Measurements from ENCODE around the gene CAPN10.
"Not testable (repeated sequence)": the region's sequence is repeated elsewhere in the genome, so short reads cannot be mapped to it uniquely, and the experiment has no call there.

The CAPN10 gene, protein sequence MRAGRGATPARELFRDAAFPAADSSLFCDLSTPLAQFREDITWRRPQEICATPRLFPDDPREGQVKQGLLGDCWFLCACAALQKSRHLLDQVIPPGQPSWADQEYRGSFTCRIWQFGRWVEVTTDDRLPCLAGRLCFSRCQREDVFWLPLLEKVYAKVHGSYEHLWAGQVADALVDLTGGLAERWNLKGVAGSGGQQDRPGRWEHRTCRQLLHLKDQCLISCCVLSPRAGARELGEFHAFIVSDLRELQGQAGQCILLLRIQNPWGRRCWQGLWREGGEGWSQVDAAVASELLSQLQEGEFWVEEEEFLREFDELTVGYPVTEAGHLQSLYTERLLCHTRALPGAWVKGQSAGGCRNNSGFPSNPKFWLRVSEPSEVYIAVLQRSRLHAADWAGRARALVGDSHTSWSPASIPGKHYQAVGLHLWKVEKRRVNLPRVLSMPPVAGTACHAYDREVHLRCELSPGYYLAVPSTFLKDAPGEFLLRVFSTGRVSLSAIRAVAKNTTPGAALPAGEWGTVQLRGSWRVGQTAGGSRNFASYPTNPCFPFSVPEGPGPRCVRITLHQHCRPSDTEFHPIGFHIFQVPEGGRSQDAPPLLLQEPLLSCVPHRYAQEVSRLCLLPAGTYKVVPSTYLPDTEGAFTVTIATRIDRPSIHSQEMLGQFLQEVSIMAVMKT

DNA sequence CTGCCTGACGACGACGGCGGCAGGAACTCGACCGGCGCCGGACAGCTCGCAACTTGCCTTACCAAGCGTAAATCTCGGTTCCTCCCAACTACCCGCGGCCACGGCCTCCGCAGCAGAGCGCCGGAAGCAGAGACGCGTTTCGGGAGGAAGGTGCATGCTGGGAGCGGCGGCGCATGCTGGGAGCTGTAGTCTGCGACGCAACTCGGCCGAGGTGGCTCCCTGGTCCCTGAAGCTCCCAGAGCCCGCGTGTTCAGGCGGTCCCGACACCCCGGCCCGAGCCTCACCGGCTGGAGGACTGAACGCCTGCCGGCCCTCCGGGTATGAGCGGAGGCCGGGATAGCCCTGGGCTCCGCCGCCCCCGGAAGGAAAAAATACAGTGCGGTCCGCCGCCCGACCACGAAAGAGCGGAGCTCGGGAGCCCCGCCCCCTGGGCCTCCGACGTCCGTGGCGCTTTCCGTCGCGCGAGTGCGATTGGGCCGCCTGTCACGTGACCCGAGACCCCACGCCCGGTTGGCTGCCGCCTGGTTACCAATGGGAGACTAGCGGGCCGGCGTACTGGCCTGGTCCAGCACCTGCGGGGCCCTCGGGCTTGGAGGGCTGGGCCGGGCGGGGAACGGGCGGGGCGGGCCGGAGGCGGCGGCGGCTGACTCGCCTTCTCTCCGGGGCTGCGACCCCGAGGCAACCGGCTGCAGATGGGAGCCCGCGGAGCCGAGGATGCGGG lies at the start of gene CAPN10:
Gene CAPN10 (plus strand): TSS at position 537 of the 721 bp plus-strand sequence. CDS start 178 bp downstream, at position 715.
- peak; percentile 99 for DNase-seq (ENCODE audit: low spot score)

DNA sequence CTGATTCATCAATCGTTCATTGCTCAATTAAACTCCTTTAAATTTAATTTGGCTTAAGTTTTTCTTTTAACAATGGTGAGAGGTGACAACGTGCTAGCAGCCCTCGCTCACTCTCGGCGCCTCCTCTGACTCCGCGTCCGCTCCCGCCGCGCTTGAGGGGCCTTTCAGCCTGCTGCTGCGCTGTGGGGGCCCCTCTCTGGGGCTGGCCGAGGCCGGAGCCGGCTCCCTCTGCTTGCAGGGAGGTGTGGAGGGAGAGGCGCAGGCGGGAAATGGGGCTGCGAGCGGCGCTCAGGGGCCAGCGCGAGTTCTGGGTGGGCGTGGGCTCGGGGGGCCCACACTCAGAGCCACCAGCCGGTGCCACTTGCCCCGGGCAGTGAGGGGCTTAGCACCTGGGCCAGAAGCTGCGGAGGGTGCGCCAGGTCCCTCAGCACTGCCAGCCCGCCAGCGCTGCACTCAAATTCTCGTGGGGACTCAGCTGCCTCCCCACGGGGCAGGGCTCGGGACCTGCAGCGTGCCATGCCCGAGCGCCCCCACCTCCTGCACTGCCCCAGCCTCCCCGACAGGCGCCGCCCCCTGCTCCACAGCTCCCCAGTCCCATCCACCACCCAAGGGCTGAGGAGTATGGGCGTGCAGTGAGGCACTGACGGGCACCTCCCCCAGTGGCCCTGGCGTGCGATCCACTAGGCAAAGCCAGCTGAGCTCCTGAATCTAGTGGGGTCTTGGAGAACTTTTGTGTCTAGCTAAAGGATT lies 48.3 kb upstream of the CAPN10 start:
- DNase-seq (ENCODE audit: low spot score): no peak

DNA sequence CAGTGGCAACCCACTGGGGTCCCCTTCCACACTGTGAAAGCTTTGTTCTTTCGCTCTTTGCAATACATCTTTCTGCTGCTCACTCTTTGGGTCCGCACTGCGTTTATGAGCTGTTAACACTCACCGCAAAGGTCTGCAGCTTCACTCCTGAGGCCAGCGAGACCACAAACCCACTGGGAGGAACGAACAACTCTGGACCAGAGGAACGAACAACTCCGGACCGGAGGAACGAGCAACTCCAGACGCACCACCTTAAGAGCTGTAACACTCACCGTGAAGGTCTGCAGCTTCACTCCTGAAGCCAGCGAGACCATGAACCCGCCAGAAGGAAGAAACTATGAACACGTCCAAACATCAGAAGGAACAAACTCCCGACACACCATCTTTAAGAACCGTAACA lies 47.4 kb upstream of the CAPN10 start:
- not testable (repeated sequence) for DNase-seq (ENCODE audit: low spot score)

DNA sequence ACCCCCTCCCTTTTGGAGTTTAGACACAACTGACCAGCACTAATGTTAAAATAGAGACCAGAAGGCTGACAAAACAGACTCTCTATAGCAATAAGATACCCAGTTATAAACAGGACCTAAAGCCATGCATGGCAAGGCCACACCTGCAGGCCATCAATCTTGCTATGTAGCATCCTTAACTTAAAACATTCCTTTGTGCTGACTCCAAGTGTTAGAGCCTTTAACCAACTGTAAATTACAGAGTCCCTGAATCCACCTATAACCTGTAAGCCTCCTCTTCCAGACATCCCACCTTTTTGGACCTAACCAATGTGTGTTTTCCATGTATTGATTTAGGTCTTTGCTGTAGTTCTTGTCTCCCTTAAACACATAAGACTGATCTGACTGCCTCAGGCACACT lies 46.6 kb upstream of the CAPN10 start:
- DNase-seq (ENCODE audit: low spot score): no peak

DNA sequence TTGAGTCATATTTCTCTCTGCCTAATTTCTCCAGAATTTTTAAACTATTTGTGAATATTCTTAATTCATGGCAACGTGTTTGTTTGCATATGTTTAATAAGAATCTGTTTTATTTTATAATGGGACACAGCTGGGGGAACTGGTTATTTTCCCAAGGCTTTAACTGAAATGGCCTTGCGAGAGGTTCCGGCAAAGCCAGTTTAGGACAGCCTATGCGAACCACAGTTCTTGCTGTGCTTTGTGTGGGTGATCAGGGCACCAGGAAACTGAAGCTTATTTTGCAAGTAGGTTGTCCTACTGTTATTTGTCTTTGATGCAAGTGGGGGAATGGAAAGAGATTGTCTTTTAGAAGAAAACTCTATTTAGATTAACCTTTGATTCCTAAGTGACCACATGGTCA lies 35.2 kb upstream of the CAPN10 start:
- no peak for DNase-seq (ENCODE audit: low spot score)

DNA sequence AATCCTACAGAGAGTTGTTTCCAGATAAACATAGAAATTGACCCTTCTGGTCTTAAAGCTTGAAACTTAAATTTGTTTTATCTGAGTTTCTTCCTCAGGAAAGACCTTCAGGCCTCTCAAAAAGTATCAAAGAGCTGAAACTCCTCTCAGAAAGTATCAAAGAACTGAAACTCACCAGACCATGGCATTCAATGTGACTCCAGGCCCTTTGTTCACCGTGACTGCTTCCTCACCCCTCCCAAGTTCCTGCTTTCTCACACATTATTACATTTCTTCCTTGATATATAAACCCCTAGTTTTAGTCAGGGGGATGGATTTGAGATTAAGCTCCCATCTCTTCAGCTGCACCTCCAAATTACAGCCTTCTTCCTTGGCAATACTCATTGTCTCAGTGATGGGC lies 34.7 kb upstream of the CAPN10 start:
- no peak for DNase-seq (ENCODE audit: low spot score)

DNA sequence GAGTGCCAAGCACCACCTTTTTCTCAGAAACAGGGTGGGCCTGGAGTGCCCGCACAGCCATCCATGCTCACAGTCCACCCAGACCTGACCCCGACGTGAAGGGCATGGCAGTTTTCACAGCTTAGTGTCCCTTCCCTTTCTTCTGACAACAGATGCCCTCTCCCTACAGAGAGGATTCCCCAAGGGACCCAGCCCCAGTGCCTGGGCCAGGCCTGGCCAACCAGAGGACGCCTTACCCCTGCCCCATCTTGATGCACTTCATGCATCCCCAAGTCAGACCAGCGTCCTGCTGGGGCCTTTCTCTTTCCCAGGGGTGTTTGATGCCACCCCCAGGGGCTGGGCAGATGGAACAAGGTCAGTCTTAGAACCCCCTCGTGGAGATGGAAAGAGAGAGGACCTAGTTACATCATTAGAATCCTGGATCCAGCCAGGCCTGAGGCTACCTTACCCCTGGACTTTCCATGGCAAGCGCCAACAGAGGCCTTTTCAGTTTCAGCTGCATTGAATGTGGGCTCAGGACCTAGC lies 32.5 kb upstream of the CAPN10 start:
- DNase-seq (ENCODE audit: low spot score): no peak

DNA sequence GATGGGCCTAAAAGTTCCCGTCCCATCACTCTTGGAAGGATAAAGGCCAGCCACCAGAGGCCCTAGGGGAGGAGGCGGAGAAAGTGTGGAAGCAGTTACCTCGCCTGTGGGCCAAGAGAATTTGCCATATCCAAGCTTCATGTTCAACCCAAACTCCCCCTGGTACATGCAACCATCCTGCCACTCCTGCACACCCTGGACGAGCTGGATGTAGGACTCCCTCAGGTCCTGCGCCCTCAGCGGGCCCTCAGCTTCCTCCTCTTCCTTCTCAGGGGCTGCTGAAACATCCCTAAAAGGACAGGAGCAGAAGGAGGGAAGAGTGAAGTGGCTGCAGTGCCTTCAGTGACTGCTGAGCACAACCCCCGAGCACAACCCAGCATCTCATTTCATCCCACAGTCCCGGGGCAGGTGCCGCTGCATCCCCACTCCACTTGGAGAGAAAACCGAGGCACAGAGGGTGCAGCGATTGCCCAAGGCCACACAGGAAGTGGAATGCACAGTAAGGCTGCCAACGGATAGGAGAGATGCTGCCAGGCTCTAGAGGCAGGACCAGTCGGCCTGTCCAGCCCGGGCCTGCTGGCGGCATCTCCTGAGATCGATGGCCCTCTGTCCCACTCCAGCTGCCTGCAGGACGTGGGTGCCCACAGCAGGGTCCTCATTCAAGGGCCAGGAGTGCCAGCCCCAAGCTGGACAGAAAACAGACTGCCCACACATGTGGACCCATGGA lies 31.6 kb upstream of the CAPN10 start:
- DNase-seq (ENCODE audit: low spot score): no peak

DNA sequence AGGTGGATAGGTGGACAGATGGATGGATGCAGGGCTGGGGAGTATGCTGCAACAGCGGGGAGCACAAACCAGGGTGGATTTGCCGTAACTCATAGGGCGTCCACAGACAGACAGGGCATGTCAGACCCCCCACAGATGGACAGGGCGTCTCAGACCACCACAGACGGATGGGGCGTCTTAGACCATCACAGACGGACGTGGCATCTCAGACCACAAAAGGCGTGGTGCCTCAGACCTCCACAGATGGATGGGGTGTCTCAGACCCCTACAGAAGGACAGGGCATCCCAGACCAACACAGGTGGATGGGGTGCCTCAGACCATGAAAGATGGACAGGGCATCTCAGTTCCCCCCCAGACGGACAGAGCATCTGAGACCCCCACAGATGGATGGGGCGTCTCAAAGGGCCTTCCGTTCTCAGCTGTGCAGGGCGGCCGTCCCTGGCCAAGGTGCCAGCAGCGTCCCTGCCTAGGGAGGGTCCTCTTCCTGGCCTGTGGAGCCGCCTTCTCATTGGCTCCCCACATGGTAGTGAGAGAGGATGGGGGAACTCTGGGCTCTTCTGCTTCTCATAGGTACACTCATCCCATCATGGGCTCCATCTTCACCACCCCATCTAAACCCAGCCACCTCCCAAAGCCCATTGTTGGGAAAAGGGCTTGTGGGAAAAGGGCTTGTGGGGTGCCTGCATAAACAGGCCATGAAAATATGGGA lies 30.8 kb upstream of the CAPN10 start:
- peak; percentile 4 for DNase-seq (ENCODE audit: low spot score)

DNA sequence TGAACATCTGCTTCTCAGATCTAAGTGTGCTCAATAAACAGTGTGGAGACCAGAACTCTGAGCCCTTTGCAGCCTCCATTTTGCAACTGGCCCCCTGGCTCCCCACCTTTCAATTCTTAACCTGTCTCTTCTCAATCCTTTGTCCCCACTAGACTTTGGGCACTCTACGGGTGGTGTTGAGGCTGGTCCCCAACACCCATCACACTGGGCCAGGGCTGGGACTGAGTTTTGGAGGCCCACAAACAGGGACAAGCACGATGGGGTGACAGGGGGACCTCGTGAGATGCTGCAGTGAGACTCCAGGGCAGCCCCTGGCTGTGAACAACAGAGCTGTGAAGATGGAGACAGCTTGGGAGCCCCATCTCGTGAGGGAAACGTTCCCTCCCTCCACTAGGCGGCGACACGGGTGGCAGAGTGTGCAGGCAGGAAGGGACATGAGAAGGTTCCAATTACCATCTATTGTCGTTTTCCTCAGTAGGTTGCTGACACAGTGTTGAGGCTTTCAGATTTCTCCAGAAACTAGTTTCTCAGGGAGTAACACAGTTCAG lies 29.9 kb upstream of the CAPN10 start:
- DNase-seq (ENCODE audit: low spot score): peak; percentile 75

DNA sequence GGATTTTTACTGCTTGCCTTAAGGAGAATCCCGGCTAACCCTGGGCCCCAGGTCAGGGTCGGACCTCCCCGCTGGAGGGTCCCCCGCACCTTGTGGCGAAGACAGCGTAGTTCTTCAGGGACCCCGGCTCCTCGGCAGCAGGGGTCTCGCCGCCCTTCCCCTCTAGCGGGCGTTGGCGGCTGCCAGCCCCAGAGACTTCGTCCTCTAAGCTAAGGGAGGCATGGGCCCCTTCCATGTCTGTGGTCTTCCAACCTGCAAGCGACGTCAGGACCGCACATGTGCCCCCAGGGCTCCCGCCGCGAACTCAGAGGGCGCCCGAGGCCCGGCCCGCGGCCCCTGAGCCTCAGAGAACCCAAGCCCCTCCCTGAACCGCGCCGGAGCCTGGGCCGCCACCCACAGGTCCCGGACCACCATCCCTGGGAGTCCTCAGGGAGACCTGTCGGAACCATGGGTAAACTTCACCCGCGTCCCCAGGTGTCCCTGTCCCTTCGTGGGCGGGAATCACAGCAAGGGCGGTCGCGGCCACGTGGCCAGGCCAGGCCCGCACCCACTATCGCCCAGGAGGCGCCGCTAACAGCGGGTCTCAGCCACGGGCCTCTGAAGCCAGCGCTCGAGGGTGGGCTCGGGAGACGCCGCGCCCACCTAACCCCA lies 29.3 kb upstream of the CAPN10 start:
- DNase-seq (ENCODE audit: low spot score): no peak

DNA sequence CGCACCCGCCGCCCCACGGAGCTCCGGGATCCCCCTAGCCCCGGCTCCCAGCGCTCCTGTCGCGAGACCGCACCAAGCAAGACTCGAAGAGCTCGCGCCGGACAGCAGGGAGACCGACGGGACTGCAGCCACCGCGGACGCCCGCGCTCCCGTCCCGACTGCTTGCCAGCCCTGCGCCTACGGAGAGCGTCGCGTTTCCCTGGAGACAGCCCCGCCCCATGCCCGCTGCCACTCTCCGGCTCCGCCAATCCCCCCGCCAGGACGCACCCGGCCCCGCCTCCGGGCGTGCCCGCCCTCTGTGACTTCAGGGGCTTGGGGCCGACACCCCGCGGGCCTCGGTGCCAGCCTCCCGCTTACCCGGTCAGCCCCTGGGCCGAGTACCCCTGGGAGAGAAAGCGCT lies 28.7 kb upstream of the CAPN10 start, which contains the start of gene ANKMY1:
Gene ANKMY1 (minus strand): TSS at position 181 of the 400 bp plus-strand sequence. CDS start 653 bp downstream, outside the sequence.
- peak; percentile 96 for DNase-seq (ENCODE audit: low spot score)

DNA sequence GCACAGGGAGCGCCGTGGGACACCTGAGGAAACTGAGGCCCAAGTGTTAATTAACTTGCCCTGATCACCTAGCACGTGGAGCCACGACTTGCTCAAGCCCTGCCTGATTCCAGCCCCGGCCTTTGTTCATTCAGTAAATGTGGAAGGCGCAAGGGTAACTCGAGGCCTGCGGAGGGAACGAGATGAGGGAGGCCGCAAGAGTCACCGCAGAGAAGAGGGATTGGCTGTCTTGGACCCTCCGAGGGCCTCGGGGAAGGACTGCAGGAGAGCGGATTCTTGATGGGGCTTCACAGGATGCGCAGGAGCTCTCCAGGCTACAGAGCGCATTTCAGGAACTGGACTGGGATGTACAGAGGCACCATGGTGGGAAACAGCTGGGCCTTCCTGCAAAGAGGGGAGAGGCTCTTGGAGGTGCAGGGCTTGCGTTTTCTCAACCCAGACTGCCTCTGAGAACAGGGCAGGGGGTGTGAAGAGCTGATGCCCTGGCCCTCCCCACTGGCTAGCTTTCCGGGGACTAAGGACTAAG lies 28.2 kb upstream of the CAPN10 start:
- DNase-seq (ENCODE audit: low spot score): no peak

DNA sequence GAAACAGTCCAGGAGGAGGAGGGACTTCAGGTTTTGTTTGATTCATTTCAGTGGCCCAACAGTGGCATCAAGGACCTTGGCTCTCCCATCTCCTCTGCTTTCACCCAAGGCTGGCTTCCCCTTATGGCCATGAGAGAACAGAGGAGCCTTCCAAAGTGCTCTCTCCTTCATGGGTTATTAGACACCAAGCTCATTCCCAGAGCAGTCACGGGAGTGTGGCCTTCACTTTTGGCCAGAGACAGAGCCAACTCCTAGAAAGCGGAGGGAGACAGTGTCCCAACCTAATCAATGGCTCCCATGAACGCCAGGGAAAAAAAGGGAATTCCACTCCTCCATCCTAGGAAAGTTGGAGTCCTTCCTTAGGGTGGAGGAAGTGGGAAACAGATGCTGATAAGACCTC lies 27.2 kb upstream of the CAPN10 start:
- DNase-seq (ENCODE audit: low spot score): no peak

DNA sequence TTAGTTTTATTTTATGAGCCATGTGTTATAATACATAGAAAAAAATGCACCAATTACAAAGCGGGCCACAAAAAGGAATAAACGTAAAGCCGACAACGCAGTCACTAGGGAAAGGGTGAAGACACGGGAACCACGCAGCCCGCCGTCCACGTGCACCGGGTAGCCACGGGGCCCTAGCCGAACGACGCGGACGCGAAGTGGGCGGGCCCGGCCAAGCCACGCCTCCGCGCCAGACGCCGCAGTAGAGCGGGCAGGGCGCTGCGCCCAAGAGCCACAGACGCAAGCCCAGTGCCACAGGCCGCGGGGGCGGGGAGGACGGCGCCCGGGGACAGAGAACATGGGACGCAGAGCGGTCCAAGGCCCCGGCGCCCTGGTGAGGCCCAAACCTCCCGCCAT lies 26.5 kb upstream of the CAPN10 start, which contains the start of gene DUSP28:
Gene DUSP28 (plus strand): TSS at position 274 of the 396 bp plus-strand sequence. CDS start 328 bp downstream, outside the sequence.
- DNase-seq (ENCODE audit: low spot score): peak; percentile 96

DNA sequence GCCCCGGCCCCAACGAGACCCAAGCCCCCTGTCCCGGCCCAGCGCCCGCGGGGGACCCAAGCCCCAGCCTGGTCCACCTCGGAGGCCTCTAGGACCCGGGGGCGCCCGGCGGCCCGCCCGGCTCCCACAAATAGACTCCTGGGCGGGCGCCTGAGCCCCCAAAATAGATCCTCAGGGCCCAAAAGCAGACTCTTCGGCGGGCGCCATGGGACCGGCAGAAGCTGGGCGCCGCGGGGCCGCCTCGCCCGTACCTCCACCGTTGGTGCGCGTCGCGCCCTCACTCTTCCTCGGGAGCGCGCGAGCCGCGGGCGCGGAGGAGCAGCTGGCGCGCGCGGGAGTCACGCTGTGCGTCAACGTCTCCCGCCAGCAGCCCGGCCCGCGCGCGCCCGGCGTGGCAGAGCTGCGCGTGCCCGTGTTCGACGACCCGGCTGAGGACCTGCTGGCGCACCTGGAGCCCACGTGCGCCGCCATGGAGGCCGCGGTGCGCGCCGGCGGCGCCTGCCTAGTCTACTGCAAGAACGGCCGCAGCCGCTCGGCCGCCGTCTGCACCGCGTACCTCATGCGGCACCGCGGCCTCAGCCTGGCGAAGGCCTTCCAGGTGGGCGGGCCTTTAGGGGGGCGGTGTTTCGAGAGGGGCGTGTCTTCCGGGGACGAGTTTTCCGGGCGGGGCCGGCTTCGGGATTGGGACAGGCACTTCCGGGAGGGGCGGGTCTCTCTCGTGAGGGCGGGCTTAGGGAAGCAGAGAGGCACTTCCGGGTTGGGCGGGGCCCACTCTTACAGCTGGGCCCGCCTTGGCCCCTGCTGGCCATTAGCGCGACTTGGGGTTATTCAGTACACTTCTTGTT lies 25.8 kb upstream of the CAPN10 start:
- DNase-seq (ENCODE audit: low spot score): peak; percentile 98

DNA sequence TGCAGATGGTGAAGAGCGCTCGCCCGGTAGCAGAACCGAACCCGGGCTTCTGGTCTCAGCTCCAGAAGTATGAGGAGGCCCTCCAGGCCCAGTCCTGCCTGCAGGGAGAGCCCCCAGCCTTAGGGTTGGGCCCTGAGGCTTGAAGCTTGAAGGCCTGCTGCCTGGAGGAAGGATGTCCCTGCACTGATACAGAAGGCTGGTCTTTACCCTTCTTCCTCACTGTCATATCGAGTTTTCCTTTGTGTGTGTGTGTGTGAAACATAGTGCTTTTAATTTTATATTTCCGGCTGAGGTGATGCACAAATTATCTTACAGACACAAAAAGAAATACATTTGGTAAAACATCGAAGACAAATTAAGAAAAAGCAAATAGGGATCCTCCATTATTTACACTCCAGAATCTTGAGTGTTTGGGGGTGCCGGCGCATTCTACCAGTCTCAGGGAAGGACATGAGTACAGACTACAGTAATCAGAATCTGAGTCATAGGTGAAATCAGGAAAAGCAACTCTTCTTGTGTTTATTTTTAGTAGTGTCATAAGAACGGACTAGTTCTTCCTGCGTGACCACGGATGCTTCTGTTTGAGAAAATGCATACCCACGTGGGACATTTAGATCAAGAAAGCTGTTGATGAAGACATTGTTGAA lies 25.1 kb upstream of the CAPN10 start:
- peak; percentile 19 for DNase-seq (ENCODE audit: low spot score)

DNA sequence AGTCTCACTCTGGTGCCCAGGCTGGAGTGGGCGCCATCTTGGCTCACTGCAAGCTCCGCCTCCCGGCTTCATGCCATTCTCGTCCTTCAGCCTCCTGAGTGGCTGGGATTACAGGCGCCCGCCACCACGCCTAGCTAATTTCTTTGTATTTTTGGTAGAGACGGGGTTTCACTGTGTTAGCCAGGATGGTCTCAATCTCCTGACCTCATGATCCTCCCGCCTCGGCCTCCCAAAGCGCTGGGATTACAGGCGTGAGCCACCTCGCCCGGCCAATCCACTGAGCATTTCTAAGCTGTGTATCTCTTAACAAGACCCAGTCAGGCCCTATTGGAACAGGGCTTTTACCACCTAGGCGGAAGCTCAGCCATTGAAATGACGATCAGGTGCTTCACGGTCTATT lies 23.3 kb upstream of the CAPN10 start:
- not testable (repeated sequence) for DNase-seq (ENCODE audit: low spot score)

Measured in GM03348 (cell line).